ENCODE measurements around the gene AP2A1. TPM values are rescaled to one million over a fixed set of nuclear protein-coding genes. Genes with fewer than 3 reads are reported as not detected.

Gene AP2A1
- polyA plus RNA-seq, 2 of the 4 experiments (the other 2 are of a cell fraction), result 36.6 to 58.6 TPM

DNA sequence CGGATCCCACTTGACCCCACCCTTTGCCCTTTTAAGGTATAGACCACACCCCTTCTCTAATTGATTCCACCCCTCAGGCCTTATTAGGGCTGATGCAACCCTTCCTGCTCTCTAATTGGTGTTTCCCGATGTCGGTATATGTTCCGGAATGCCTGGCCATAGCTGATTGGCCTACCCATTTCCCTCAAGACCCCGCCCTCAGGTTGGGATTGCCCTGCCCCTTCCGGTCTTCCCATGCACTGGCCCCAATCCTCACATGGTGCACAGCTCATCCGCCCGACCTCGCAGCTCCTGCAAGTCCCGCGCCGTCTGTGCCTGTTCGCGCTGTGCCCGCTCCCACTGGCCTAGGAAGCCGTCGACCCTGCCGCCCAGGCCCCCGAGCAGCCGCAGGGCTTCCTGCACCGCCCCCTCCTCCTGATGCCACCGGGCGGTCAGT, 21.8 kb upstream of the AP2A1 start:
- H3K4me2 ChIP-seq, result no peak overlapping the region
- no peak overlapping the region for H3K4me3 ChIP-seq
- no peak for FAIRE-seq
- ATAC-seq, result peak in 1 of 2 experiments; percentile 24; a peak in 3 of 6 replicates
- peak in 1 of 2 experiments; percentile 52 for DNase-seq (ENCODE audit: low read depth in 1 of 2, low spot score in 1 of 2)
- ChIA-PET CTCF (no interaction called here), POLR2A (interaction anchor here (0.6 kb wide), 1 partner anchor 14 kb away, joined by 3 read pairs; no protein-coding TSS in a partner anchor)
- H3K27ac ChIP-seq, result no peak overlapping the region
- H3K4me1 ChIP-seq, result no peaks in the 10 kb centered on the region
- H3K9me3 ChIP-seq, result no peaks in the 10 kb centered on the region
- WGBS (ENCODE audit: missing lambda C conversion rate), result 88% methylated on average over 23 of the region's 23 CpGs
- TF ChIP-seq, protein P1, sequence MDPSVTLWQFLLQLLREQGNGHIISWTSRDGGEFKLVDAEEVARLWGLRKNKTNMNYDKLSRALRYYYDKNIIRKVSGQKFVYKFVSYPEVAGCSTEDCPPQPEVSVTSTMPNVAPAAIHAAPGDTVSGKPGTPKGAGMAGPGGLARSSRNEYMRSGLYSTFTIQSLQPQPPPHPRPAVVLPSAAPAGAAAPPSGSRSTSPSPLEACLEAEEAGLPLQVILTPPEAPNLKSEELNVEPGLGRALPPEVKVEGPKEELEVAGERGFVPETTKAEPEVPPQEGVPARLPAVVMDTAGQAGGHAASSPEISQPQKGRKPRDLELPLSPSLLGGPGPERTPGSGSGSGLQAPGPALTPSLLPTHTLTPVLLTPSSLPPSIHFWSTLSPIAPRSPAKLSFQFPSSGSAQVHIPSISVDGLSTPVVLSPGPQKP (IDR thresholded peaks at IDR 0.05; ENCODE audit: low read depth, low read length), result no peak
- TF ChIP-seq KDM5A (IDR thresholded peaks at IDR 0.05) (no peak), RNF2 (IDR thresholded peaks at IDR 0.05; ENCODE audit: borderline replicate concordance, low read depth) (no peak), HEYL (CRISPR knock-in tag; IDR thresholded peaks at IDR 0.05) (no peak), GATA3 (IDR thresholded peaks at IDR 0.05; ENCODE audit: borderline replicate concordance) (no peak), FOXS1 (CRISPR knock-in tag; IDR thresholded peaks at IDR 0.05) (no peak), BHLHE40 (IDR thresholded peaks at IDR 0.05; ENCODE audit: low read depth, low read length) (no peak), CEBPB (IDR thresholded peaks at IDR 0.05) (no peak), HOXA7 (CRISPR knock-in tag; IDR thresholded peaks at IDR 0.05) (no peak), EHMT2 (IDR thresholded peaks at IDR 0.05; ENCODE audit: low read depth) (no peak), MAFK (IDR thresholded peaks at IDR 0.05; ENCODE audit: partially characterized antibody) (no peak)
- TF ChIP-seq, protein P2, sequence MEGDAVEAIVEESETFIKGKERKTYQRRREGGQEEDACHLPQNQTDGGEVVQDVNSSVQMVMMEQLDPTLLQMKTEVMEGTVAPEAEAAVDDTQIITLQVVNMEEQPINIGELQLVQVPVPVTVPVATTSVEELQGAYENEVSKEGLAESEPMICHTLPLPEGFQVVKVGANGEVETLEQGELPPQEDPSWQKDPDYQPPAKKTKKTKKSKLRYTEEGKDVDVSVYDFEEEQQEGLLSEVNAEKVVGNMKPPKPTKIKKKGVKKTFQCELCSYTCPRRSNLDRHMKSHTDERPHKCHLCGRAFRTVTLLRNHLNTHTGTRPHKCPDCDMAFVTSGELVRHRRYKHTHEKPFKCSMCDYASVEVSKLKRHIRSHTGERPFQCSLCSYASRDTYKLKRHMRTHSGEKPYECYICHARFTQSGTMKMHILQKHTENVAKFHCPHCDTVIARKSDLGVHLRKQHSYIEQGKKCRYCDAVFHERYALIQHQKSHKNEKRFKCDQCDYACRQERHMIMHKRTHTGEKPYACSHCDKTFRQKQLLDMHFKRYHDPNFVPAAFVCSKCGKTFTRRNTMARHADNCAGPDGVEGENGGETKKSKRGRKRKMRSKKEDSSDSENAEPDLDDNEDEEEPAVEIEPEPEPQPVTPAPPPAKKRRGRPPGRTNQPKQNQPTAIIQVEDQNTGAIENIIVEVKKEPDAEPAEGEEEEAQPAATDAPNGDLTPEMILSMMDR (IDR thresholded peaks at IDR 0.05), result no peak

DNA sequence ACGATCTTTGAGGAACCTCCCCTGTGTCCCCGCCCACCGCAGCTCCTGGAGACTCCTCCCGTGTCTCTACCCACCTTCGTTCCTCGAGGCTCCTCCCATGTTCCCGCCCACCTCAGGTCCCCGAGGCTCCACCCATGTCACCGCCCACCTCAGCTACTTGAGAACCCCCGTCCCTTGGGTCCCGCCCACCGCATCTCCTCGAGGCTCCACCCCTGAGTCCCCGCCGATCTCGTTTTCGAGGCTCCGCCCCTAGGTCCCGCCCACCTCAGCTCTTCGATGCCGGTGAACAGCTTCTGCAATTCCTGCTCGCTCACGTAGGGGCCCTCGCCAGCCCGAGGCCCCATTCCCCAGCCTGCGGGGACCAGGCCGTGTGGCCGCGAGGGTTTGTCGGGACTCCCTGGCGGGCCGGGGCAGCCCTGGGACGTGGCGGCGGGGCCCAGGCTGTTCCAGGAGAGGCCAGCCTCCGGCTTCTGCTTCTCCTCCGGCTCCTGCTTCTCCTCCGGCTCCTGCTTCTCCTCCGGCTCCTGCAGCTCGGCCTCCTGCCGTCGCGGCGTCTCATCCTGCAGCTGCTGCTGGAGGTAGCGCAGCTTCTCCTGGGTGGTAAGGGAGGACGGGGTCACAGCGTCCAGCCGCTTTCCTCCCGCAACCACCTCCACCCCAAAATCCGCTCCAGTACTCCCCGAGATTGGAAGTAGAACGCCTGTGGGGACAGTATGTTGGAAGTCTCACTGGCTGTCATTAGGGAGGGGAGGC, 20.4 kb upstream of the AP2A1 start:
- 74% methylated on average over 41 of the region's 52 CpGs for WGBS (ENCODE audit: missing lambda C conversion rate)
- no peaks in the 10 kb centered on the region for H3K9me3 ChIP-seq
- H3K4me1 ChIP-seq, result no peaks in the 10 kb centered on the region
- H3K4me3 ChIP-seq, result no peak overlapping the region
- TF ChIP-seq EP300 (IDR thresholded peaks at IDR 0.05), result no peak
- no peak for TF ChIP-seq MYC (IDR thresholded peaks at IDR 0.05; ENCODE audit: borderline replicate concordance, low read length)
- DNase-seq (ENCODE audit: low read depth in 1 of 2, low spot score in 1 of 2), result peak; percentile 67 to 85
- peak overlapping the region; percentile 36 for H3K4me2 ChIP-seq
- H3K27ac ChIP-seq, result no peak overlapping the region
- POLR2A ChIA-PET, result interaction anchor here (0.6 to 1.0 kb wide), 2 partner anchors 12 to 20 kb away, joined by 3 to 7 read pairs; partner anchors contain the start of gene AP2A1
- ATAC-seq, result peak; percentile 45 to 74; a peak in 5 of 6 replicates
- CTCF ChIA-PET, result no interaction called here
- no peak for FAIRE-seq

DNA sequence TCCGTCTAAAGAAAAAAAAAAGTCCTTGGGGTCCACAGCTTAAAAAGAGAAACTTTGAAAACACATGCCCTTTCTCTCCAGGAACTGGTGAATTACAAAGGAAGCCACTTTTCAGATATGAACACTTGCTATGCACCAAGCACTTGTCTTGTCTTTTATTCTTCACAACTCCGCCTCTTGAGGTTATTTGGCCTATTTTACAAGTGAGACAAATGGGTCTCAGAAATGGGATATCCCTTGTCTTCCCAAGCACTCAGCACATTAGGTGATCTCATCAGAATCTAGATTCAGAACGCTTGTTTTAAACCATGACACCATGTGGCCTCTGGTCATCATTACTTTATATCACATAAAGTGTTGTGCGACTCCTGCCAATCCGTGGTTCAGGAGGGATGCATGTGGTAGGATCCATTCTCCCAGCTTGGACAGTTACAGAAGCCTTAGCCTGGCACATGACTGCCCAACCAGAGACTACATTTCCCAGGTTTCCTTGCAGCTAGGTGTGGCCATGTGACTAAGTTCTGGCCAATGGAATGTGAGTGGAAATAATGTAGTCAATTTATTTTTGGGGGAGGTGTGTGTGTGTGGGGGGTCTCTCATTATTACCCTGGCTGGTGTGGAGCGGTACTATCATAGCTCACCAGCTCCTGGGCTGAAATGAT, 17.6 kb upstream of the AP2A1 start:
- FAIRE-seq (no peak), ATAC-seq (peak; percentile 43 to 61; a peak in 3 of 6 replicates), DNase-seq (ENCODE audit: low read depth in 1 of 2, low spot score in 1 of 2) (peak in 1 of 2 experiments; percentile 43)
- no peak overlapping the region for H3K4me3 ChIP-seq
- TF ChIP-seq EHMT2 (IDR thresholded peaks at IDR 0.05; ENCODE audit: low read depth) (no peak), SREBF2 (IDR thresholded peaks at IDR 0.05) (no peak)
- TF ChIP-seq, protein P3, sequence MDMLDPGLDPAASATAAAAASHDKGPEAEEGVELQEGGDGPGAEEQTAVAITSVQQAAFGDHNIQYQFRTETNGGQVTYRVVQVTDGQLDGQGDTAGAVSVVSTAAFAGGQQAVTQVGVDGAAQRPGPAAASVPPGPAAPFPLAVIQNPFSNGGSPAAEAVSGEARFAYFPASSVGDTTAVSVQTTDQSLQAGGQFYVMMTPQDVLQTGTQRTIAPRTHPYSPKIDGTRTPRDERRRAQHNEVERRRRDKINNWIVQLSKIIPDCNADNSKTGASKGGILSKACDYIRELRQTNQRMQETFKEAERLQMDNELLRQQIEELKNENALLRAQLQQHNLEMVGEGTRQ (IDR thresholded peaks at IDR 0.05), result peak; percentile 90
- CTCF ChIA-PET, result interaction anchor here (0.9 to 2.4 kb wide), 5 partner anchors 8 to 179 kb away, joined by 3 to 12 read pairs (median 3); no protein-coding TSS in a partner anchor
- no peak overlapping the region for H3K4me2 ChIP-seq
- no peaks in the 10 kb centered on the region; the same call in 2 of the 3 replicates for H3K9me3 ChIP-seq
- WGBS (ENCODE audit: missing lambda C conversion rate), result 67% methylated on average over 6 of the region's 6 CpGs
- POLR2A ChIA-PET, result no interaction called here
- no peak overlapping the region for H3K27ac ChIP-seq
- no peaks in the 10 kb centered on the region for H3K4me1 ChIP-seq

Measured in A549 (cell line).